ENCODE results near the gene AP3B1.

Gene AP3B1

DNA sequence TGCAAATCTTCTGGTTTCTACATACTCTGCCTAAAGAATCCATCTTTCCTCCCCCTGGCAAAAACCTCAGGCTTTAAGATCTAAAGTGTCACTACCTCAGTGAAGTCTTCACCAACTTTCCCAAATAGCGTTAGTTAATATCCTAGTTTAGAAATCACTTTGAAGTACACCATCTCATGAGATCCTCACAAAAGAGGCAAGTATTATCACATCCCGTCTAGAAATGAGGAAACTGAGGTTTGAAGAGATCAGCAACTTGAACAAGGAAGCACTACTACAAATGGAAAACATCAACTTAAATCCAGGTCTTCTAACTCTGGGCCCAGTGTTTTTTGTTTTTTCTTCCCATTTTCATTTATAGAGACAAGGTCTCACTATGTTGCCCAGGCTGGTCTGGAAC, 4.6 kb downstream of the AP3B1 start:
- DNase-seq, result no peak

DNA sequence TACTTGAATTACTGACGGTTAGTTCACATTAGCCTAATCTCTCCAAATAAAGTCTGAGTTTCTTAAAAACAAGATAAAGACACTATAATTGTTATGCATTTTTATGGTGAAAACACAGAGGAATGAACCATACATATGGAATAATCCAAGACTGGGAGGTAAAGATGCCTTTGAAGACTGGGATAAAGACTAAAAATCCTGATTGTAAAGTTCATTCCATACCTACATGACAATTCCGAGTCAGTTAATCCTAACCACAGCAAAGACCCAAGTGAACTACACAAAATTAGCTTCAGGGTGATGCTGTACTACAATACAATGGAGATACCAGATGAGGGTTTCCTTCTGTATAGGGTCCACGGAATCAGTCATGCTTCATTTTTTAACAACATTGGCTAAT, 6.3 kb downstream of the AP3B1 start:
- DNase-seq, result no peak

DNA sequence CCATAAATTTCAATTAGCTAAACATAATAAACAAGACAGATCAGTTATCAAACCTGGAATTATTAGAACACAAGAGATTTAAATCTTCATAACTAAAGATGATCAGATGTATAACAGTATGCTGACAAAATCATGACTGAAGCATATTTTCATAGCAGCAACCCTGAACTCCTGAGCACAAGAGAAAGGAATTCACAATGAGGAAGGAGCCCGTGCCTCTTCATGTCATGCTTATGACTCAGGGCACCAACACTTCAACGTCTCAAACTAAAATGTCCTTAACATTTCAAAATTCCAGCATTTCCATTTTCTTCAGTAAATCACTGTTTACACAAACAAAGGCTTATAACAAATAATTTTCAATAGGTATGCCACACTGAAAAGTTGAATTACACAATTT, 6.7 kb downstream of the AP3B1 start:
- DNase-seq, result no peak

DNA sequence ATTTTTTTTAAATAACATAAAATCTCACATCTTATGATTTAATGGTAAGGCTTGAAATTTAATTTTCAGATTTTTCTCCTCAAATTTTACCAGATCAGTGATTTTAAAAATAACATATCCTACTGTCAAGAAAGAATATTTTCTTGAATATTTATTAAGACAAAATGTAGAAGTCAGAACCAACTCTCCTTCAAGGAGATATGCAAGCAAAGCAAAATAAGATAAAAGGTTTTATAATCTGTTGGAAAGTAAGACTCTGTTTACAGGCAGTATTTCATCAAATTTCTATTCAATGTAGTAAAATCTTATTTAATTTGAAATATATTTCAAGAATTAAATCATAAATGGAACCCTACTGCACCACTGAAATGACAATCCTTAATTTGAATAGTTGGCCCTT, 7.3 kb downstream of the AP3B1 start:
- DNase-seq, result no peak

DNA sequence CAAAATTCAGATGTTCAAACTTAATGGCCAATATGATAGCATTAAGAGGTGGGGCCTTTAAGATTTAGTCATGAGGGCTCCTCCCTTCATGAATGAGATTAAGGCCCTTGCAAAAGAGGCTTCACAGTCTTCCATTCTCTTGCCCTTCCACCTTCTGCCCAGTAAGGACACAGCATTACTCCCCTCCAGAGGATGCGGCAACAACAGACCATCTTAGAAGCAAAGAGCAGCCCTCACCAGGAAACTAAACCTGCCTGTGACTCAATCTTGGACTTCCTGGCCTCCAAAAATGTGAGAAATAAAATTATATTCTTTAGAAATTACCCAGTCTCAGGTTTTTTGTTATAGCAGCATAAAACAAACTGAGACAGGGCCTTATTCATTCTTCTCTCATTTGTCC, 8.2 kb downstream of the AP3B1 start:
- DNase-seq, result no peak

DNA sequence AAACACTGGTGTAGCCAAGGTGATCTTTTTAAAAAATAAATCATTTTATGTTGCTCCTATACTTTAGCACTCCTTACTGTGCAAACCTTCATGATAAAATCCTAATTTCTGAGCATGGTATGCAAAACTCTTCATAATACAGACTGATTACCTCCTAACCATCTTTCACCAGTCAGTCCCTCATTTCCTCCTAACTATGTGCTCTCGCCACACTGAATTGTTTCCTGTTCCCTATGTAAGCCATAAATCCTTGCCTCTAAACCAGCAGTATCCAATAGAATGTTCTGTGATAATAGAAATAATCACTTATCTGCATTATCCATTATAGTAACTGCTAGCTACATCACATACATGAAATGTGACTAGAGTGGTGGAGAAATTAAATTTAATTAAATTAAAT, 10.7 kb downstream of the AP3B1 start:
- no peak for DNase-seq

DNA sequence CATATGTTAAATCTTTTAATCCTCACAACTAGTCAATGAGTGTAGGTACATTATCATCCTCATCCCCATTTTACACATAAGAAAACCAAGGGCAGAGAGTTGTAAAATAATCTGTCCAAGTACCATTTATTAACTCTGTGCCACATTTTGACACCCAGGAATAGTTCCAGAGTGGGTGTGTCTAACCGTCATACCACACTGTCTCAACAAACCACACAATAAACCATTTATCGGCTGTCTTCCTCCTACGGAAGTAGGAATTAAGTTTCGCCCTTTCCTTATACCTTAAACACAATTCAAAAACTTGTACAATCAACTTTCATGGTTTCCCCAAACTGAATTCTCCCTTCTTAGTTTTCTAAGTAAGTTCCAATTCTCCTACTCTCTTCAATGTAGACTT, 11.4 kb downstream of the AP3B1 start:
- no peak for DNase-seq

DNA sequence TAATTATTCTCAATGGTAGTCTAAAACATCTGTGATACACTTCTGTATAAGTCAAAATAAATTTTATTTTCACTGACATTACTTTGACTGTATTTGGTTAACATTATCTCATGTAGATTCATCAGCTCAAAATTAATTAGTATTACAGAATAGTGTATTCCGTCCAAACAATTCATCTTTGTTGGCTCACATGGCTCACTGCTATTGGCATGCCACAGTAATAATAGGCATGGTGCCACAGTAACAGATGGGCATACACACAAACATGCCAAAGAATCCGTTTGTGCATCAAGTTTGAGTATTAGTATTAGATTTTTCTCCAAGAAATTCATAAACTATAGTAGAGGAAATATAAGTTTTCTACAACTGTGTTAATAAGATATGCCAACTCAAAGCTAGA, 14.2 kb downstream of the AP3B1 start:
- DNase-seq, result no peak

DNA sequence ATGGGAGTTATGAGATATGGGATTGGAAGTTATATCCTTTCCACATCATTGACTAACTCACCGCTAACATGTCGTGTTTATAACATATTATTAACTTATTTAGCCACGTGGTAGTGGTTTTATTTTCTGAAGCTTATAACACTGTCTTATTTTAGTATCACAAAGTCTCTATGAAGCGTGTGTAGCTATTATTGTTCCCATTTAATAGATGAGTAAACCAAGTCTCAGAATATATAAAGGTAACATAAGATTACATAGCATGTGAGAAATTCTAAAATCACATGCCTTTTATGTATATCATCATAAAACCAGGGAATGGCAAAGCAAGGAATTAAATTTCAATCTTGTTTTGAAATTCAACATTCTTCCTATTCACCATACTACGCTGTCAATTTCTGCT, 15.3 kb downstream of the AP3B1 start:
- no peak for DNase-seq

DNA sequence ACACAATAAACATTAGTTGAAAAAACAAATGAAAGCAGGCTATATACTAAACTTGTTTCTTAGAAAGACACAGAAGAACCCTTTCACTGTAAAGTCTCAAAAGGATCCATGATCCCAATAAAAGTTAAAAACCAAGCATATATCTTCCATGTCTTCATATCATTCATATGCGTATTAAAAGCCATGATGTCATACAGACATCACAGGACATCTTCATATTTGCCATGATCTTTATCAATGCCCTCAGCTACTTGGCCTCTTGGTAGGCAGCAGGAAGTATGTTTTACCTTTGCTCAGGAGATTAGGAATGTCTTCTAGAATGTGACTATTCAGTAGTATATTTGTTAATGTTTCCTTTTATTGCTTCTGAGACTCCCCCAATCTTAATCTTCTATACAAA, 16.8 kb downstream of the AP3B1 start:
- no peak for DNase-seq

DNA sequence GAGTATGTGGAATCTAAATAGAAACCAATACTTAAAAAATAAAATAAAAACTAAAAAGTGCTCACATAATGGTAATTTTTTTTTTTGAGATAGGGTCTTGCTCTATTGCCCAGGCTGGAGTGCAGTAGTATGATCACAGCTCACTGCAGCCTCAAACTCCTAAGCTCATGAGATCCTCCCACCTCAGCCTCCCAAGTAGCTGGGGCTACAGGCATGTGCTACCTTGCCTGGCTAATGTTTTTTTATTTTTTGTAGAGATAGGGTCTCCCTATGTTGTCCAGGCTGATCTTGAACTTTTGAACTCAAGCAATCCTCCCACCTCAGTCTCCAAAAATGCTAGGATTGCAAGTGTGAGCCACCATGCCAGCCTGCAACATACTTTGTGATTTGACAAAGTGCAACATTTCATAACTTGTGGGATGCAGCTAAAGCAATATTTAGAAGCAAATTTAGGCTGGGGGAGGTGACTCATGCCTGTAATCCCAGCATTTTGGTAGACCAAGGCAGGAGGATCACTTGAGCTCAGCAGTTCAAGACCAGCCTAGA, 18.4 kb downstream of the AP3B1 start:
- DNase-seq, result no peak

DNA sequence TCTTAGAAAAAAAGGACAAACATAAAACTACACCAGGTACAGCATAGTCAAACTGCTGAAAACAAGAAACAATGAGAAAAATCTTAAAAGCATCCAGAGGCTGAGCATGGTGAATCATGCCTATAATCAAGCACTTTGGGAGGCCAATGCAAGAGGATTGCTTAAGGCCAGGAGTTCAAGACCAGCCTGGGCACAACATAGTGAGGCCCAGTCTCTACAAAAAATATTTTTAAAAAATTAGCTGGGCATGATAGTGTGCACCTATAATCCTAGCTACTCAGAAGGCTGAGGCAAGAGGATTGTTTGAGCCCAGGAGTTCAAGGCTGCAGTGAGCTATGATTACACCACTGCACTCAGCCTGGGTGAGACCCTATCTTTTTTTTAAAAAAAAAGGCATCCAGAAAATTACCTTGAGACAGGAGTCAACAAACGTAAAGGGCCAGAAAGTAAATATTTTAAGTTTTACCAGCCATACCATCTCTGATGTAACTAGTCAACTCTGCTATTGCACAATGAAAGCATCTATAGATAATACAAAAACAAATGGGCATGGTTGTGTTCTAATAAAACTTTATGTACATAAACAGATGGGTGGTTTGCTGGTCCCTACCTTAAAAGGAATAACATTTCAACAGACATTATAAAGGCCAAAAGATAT, 19.8 kb downstream of the AP3B1 start:
- no peak for DNase-seq

DNA sequence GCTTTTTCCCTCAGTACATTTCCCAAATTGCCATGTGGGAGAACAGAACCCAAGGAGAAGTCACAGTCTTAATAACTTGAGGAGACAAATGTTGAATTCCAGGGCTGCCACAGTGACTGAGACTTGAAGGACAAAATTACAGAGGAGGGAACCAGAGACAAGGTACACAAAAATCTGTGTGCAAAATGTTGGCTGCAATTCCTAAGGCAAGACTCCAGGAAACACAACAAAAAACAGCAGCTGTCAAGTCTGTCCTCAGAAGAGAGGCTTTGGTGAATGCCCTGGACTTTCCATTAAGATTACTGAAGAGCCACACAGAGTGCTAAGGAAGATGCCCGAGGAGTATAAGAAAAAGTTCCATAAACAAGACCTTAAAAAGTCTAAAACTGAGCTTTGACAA, 21.1 kb downstream of the AP3B1 start:
- no peak for DNase-seq

DNA sequence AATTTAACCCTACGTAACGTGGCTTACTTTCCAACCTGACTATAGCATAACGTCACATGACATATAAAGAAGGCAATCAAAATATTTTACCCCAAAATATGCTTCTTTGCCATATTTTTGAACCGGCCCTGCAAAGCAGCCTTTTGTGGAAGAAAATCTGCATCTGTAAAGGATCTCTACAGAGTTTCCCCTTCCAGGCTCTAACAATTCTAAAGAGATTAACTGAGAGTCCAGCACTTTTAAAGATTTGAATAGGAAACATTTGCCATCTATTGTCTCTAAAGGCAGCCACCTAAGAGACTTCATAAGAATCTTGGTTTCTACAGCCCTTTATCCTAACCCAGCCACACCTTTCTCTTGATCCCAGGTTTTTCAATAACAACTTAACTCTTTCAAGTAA, 22.7 kb downstream of the AP3B1 start:
- no peak for DNase-seq

DNA sequence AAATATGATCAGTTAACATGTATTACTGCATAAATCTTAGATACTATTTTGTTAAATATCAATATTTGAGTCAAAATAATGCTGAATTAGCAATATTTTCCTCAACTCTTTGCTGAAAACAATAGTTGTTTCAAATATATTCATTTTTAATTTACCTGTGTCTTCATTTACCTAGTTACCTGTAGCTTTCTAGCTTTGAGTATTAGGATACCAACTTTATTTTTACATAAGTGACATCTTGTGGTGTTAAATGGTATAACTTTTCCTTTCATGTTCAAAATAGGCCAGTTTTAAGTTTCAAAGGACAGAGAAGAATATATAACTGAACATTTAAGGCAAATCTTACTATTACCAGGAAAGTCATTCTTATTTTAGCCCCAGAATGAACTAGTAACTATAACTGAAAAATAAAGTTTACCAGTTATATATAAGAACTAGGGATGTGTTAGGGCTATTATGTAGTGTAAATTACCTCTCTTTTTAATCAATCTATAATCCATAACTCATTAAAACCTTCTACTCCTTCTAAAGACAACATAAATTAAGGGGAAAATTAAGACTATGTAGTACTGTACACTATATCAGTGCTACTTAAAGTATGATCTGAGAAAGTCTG, 25.3 kb downstream of the AP3B1 start:
- no peak for DNase-seq

DNA sequence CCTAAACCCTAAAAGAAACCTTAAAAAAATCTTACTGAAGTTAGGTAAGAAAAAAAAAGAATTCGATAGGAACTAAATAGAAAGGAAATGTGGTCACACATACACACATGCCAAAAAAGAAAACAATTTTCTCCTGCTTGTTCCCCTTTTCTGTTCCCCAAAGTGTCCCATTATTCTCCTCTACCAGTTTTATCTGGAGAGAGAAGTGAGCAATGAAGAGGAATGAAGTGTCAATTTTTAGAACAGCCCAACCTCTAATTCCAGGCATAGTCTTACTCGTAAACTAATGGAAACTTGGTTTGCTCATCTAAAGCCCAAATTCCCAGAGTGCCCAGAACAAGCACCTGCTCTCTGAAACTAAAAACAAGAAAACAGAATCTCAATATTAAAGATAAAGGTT, 26.1 kb downstream of the AP3B1 start:
- no peak for DNase-seq

DNA sequence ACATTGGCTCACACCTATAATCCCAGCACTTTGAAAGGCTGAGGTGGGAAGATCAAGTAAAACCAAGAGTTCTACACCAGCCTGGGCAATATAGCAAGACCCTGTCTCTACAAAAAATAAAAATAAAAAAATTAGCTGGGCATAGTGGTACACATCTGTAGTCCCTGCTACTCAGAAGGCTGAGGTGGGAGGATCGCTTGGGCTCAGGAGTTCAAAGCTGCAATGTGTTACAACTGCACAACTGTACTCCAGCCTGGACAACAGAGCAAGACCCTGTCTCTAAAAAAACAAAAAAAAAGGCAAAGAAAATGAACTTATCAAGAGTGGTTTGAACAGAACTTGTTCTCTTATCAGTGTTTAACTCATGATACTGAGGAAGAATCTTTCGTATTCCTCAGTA, 29.3 kb downstream of the AP3B1 start:
- no peak for DNase-seq

DNA sequence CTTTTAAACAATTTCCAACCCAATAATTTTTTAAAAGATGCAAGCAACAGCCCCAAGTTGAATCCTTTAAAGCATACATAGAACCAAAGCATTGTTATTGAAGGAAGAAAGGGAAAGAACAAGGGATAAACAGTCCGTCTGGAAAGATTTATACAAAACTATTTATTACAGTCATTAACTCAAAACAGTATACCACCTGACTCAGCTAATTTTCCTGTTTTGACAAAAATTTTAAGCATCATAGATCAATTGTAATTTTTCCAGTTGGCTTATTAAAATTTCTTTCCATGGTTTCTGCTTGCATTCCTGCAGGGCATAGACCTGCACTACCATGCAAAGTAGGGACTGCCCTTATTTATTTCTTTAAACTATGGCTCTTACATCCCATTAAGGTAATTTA, 29.9 kb downstream of the AP3B1 start:
- DNase-seq, result no peak

DNA sequence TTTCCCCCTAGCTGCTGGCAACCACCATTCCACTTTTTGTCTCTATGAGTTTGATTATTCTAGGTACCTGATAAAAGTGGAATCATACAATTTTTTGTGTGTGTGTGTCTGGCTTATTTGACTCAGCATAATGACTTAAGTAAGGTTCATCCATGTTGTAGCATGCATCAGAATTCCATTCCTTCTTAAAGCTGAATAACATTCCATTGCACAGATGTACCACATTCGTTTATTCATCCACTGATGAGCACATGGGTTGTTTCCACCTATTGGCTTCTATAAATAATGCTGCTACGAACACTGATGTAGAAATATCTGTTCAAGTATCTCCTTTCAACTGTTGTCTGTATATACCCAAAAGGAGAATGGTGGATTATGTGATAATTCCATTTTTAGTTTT, 33.7 kb downstream of the AP3B1 start:
- DNase-seq, result no peak

DNA sequence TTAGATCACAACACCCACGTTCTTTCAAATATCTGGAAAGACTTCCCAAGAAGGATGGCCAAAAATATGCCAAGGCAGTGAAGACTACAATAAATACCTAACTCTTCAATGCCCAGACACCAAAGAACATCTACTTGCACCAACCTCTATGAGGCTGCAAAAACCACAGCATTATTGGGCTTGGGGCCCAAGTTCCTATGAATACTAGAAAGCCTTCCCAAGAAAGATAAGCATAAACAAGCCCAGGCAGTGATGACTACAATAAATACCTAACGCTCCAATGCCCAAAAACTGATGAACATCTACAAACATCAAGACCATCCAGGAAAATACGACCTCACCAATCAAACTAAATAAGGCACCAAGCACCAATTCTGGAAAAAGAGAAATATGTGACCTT, 41.3 kb downstream of the AP3B1 start:
- no peak for DNase-seq

DNA sequence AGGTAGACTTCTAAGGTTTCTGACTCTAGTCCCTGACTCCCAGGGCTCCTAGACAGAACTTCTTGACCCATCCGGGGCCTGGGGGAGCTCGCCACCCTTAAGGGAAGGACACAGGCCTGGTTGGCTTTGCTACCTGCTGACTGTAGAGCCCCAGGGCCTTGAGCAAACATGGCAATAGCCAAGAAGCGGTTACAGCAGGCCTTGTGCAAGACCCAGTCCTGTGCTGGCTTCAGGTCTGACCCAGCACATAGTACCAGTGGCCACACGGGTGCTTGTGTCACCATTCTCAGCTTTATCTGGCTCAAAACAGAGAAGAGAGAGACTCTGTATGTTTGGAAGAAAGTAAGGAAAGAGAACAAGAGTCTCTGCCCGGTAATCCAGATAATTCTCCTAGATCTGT, 41.8 kb downstream of the AP3B1 start:
- no peak for DNase-seq

DNA sequence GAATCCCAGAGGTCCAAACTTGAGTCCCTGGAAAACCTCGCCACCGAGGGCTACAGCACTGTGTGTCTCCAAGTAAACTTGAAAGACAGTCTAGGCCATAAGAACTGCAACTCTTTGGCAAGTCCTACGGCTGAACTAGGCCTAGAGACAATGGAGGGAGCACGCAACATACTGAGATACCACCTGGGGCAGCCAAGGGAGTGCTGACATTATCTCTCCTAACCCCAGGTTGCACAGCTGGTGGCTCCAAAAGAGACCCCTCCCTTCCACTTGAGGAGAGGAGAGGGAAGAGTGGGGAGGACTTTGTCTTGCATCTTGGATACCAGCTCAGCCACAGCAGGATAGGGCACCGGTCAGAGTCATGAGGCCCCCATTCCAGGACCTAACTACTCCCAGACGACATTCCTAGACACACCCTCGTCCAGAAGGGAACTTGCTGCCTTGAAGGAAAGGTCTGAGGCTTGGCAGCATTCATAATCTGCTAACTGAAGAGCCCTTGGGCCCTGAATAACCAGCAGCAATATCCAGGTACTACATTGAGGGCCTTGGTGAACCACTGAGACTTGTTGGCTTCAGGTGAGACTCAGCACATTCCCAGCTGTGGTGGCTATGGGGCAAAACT, 42.7 kb downstream of the AP3B1 start:
- no peak for DNase-seq

DNA sequence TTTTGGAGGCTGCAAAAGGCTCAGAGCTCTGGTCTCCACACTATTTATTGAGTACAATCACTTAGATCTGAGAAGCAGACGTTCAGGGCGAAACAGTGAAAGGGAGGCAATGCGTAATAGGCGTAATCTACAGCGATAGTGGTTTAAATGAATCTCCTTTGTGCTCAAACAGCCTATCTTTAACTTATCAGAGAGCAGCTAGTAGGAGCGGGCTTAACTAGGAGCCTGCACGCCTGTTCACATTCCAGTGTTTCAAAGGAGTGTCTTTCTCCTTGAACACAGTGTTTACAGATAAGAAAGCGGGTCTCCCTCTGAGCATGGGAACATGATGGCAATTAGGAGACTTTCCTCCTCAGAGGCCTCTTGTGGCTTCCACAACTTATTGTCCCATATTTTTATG, 49.4 kb downstream of the AP3B1 start:
- DNase-seq, result no peak

DNA sequence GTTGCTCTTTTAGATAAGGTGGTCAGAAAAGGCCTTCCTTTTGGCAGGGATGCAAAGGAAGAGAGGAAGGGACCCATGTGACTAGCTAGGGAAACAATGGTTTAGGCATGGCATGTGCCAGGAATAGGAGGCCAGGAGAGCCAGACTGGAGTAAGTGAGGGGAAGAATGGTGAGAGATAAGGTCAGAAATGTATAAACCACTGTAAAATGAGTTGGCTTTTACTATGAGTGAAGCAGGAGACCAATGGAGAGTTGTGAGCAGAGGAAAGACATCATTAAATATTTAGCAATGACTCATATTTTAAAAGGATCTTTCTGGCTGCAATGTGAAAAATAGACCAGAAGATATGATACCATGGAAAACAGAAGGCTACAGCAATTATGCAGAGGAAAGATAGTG, 50.9 kb downstream of the AP3B1 start:
- no peak for DNase-seq

DNA sequence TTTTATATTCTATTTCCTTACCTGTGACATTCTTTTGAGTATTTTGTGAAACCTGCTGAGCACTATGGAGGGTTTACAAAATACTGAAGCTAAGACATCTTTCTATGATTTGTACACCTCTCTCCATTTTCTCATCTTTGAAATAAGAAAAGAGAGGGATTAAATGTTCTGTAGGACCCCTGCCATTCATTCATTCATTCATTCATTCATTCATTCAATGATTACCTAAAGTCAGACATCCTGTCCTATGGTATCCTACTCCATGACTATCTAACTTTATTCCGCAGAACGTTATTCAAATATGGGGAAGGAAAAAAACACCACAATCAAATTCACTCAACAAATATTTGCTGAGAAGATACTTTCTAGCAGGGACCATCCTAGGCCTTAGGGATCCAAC, 51.4 kb downstream of the AP3B1 start:
- no peak for DNase-seq
